A673 (cell line): Measurements from ENCODE around the gene CACNA2D2. TPM values are rescaled to one million over a fixed set of nuclear protein-coding genes. Genes with fewer than 3 reads are reported as not detected.
A peak's percentile ranks its signal among the peaks of the same experiment; 100 is the strongest.

ENCODE experiments used
- BruUV-seq: library from RNA; stranded (reverse); fragments of 400-500 nt; replicated peaks from 2 replicates; lab custom pipeline; 2021; lab: Mats Ljungman, UMichigan
- CTCF ChIA-PET: fragments of 300-600 bp; sonication (Branson Sonifier 250); formaldehyde crosslinking; loops from one replicate; lab custom pipeline; 2022; ENCODE audit warnings: antibody characterized with exemption; lab: Charles Lee
- POLR2A ChIA-PET: fragments of 300-600 bp; sonication (Branson Sonifier 250); formaldehyde crosslinking; loops from one replicate; lab custom pipeline; 2022; ENCODE audit warnings: antibody characterized with exemption; ENCODE audit not compliant: low non-redundant PET; lab: Charles Lee
- DNase-seq: peaks from one replicate; pipeline ENCODE4 v3.0.0-alpha.2; 2015; ENCODE audit warnings: low spot score
- H3K27ac ChIP-seq: fragments of 200-600 bp; sonication (generic); 2 replicates; pipeline ENCODE4 v1.5.1; 2016; ENCODE audit warnings: mixed run types, low read depth, mild to moderate bottlenecking, mixed read lengths, antibody characterized with exemption, low read length; ENCODE audit not compliant: poor library complexity, severe bottlenecking
- H3K27me3 ChIP-seq: fragments of 200-600 bp; sonication (generic); replicated peaks from 2 replicates; pipeline ENCODE4 v1.6.1; 2017; ENCODE audit warnings: mixed run types, low read depth, mild to moderate bottlenecking, mixed read lengths, antibody characterized with exemption, low read length; ENCODE audit not compliant: insufficient read depth, poor library complexity
- H3K36me3 ChIP-seq: fragments of 200-600 bp; sonication (generic); 2 replicates; pipeline ENCODE4 v1.6.1; 2016; ENCODE audit warnings: mixed run types, mild to moderate bottlenecking, mixed read lengths, antibody characterized with exemption, low read length; ENCODE audit not compliant: insufficient read depth, poor library complexity, severe bottlenecking
- H3K4me1 ChIP-seq: fragments of 200-600 bp; sonication (generic); 2 replicates; pipeline ENCODE4 v1.6.1; 2017; ENCODE audit warnings: mixed run types, mild to moderate bottlenecking, mixed read lengths, antibody characterized with exemption, low read length; ENCODE audit not compliant: insufficient read depth, poor library complexity, severe bottlenecking
- H3K4me3 ChIP-seq: fragments of 200-600 bp; sonication (generic); 2 replicates; pipeline ENCODE4 v1.5.1; 2016; ENCODE audit warnings: low read depth, mixed run types, mild to moderate bottlenecking, mixed read lengths, low read length; ENCODE audit not compliant: poor library complexity, severe bottlenecking
- H3K9me3 ChIP-seq: fragments of 200-600 bp; sonication (generic); 2 replicates; pipeline ENCODE4 v1.6.1; 2016; ENCODE audit warnings: mixed run types, low read depth, mild to moderate bottlenecking, mixed read lengths, antibody characterized with exemption, low read length; ENCODE audit not compliant: poor library complexity, severe bottlenecking
- CTCF ChIP-seq: fragments of 300-800, 200-600 bp; sonication (generic); conservative IDR thresholded peaks from 2 replicates; pipeline ENCODE4 v1.5.1; 2017; ENCODE audit warnings: low read depth, mild to moderate bottlenecking, antibody characterized with exemption, low read length, moderate library complexity, mixed read lengths
- EZH2 ChIP-seq: fragments of 200-600 bp; sonication (generic); IDR thresholded peaks from 2 replicates; pipeline ENCODE4 v1.6.1; 2017; ENCODE audit warnings: borderline replicate concordance, low read depth, mild to moderate bottlenecking, mixed read lengths, antibody characterized with exemption, low read length; ENCODE audit not compliant: poor library complexity, severe bottlenecking
- intact Hi-C: fragments of 100-400 bp; cut with micrococcal nuclease; formaldehyde crosslinking; loops from one replicate; pipeline ENCODE4 v1.10.0; 2022; ENCODE audit not compliant: unreplicated experiment
- total RNA-seq: library from RNA; stranded (reverse); gene quantifications from 2 replicates; pipeline ENCODE4 v1.2.3, GENCODE V29; 2021

The CACNA2D2 gene
- total RNA-seq, 1 experiment from 2014 or later, result 0.17 TPM

- DNase-seq, result no peak
- no peaks in the 10 kb centered on the region for H3K27me3 ChIP-seq
- POLR2A ChIA-PET, result no interaction called here
- CTCF ChIA-PET, result no interaction called here
- no peak overlapping the region for H3K27ac ChIP-seq
- H3K4me1 ChIP-seq, result no peaks in the 10 kb centered on the region
- no peaks in the 10 kb centered on the region for H3K9me3 ChIP-seq
- H3K36me3 ChIP-seq, result no peaks in the 10 kb centered on the region
- TF ChIP-seq EZH2 (no peak), CTCF (no peak)
- H3K4me3 ChIP-seq, result no peak overlapping the region
- intact Hi-C loops, result no loop called here
- no TSS peak for BruUV-seq
Measured at GRCh38 chr3:50545781-50546180, 42.3 kb upstream of the CACNA2D2 start.

- no peaks in the 10 kb centered on the region for H3K27me3 ChIP-seq
- H3K4me1 ChIP-seq, result no peaks in the 10 kb centered on the region
- ChIA-PET CTCF (interaction anchor here (0.5 to 1.2 kb wide), 3 partner anchors 106 to 195 kb away, joined by 3 to 11 read pairs (median 3); no protein-coding TSS in a partner anchor), POLR2A (no interaction called here)
- no peak overlapping the region for H3K4me3 ChIP-seq
- DNase-seq, result peak; percentile 48
- TF ChIP-seq EZH2 (no peak), CTCF (peak; percentile 67)
- intact Hi-C loops, result loop anchor here (2.0 to 5.0 kb wide), 3 partner anchors 106 to 190 kb away; partner anchors contain the start of genes CYB561D2 and NPRL2
- BruUV-seq, result no TSS peak
- H3K36me3 ChIP-seq, result no peaks in the 10 kb centered on the region
- no peak overlapping the region for H3K27ac ChIP-seq
- no peaks in the 10 kb centered on the region for H3K9me3 ChIP-seq
Measured at GRCh38 chr3:50542177-50543034, 39.0 kb upstream of the CACNA2D2 start.

- Histone ChIP-seq H3K9me3 (no peaks in the 10 kb centered on the region), H3K4me3 (no peak overlapping the region), H3K36me3 (no peaks in the 10 kb centered on the region), H3K27ac (no peak overlapping the region), H3K4me1 (no peaks in the 10 kb centered on the region), H3K27me3 (no peaks in the 10 kb centered on the region)
- intact Hi-C loops, result loop anchor here (5.0 kb wide), 2 partner anchors 167 to 187 kb away; partner anchors contain the start of genes CYB561D2 and NPRL2
- no peak for TF ChIP-seq CTCF
- TF ChIP-seq EZH2, result no peak
- ChIA-PET POLR2A (no interaction called here), CTCF (no interaction called here)
- BruUV-seq, result no TSS peak
- DNase-seq, result no peak
Measured at GRCh38 chr3:50539356-50540286, 36.2 kb upstream of the CACNA2D2 start.
